ENCODE results near the gene WASHC2C. TPM values are rescaled to one million over a fixed set of nuclear protein-coding genes. Genes with fewer than 3 reads are reported as not detected.
"Not testable (repeated sequence)": the region's sequence is repeated elsewhere in the genome, so short reads cannot be mapped to it uniquely, and the experiment has no call there.

Gene WASHC2C
- total RNA-seq, 1 donor from 2014 or later: 49.1 TPM

DNA sequence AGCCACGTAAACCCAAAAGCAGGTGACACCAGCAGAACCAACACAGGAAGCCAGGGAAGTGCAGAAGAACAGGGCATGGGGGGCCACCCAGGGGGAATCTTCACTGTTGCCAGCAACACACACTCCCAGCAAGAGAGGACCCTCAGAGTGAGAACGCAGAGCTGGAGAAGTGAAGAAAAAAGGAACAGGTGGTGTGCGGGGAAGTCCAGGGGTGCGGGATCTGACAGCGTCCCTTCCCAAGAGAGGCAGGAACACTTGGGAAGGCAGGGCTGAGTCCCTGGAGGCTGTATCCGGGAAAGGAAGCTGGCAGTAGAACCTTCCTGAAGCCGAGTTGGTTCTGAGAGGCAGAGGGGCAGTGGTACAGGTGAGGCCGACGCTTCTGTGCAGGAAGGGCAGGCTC, 92.5 kb downstream of the WASHC2C start:
- no peaks in the 10 kb centered on the region for H3K27me3 ChIP-seq (ENCODE audit: control insufficient read depth, insufficient read depth, low read length)
- no peak for TF ChIP-seq CTCF (IDR thresholded peaks at IDR 0.05; ENCODE audit: insufficient read depth, low read length, poor library complexity, severe bottlenecking)
- no peak for DNase-seq (ENCODE audit: low read depth)
- H3K36me3 ChIP-seq (ENCODE audit: control insufficient read depth, insufficient read depth, low read length): no peaks in the 10 kb centered on the region
- H3K4me3 ChIP-seq (ENCODE audit: low read depth, low read length): no peak overlapping the region

DNA sequence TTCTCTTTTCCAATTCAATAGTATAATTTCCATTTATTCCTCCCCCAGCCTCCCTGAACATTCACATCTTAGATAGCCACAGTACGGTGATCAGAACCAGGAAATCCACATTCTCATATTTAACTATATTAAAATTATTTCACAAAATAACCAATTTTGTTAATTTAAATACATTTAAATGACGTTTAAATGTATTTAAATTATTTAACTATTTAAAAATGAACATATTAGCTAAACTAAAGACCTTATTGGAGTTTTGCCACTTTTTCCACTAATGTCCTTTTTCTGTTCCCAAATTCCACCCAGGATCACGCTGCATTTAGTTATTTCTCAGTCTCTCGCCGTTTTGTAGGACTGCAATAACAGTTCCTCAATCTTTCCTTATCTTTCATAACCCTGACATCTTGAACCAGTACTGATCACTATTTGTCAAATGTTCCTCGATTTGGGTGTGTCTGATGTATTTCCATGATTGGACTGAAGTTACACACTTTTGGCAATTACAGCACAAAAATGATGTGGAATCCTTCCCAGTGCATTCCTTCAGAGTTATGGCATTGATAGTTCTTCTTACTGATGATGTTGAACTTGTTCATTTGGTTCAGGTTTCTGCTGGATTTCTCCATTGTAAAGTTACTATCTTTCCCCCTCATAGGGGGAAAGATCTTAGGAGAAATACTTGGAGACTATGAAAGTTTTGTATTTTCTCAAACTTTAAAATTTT, 93.2 kb downstream of the WASHC2C start:
- not testable (repeated sequence) for H3K4me3 ChIP-seq (ENCODE audit: low read depth, low read length); H3K36me3 ChIP-seq (ENCODE audit: control insufficient read depth, insufficient read depth, low read length); H3K27me3 ChIP-seq (ENCODE audit: control insufficient read depth, insufficient read depth, low read length); DNase-seq (ENCODE audit: low read depth)

DNA sequence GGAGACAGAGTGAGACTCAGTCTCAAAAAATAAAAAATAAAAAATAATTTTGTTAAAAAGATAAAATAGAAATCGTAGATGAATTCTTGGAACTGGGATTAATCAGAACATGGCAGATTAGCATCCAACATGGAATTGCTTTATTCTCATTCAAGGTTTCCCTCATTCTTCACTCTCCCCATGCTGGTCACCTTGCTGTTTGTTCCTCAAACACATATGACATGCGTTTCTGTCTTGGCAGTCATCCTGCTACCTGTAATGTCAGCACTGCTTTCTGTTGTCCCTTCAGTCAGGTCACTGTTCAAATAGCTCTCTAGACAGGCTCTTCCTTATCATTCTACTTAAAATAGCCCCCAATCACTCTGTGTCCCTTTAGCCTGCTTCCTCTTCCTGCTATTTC, 95.9 kb downstream of the WASHC2C start:
- not testable (repeated sequence) for DNase-seq (ENCODE audit: low read depth); H3K36me3 ChIP-seq (ENCODE audit: control insufficient read depth, insufficient read depth, low read length); H3K4me3 ChIP-seq (ENCODE audit: low read depth, low read length); H3K27me3 ChIP-seq (ENCODE audit: control insufficient read depth, insufficient read depth, low read length)

Other genes starting within 250 kb of the WASHC2C start
- gene ZFAND4, start 54.5 kb upstream of the WASHC2C start, total RNA-seq: 9.1 and 11.4 TPM in 2 replicates
- 5.8 and 16.4 TPM in 2 replicates for gene AGAP4, start 120.2 kb downstream of the WASHC2C start, total RNA-seq
- 96.9 and 100 TPM in 2 replicates for gene TIMM23, start 245.2 kb downstream of the WASHC2C start, total RNA-seq